Caco-2 (cell line): ENCODE results near the gene SNX12. TPM values are rescaled to one million over a fixed set of nuclear protein-coding genes. Genes with fewer than 3 reads are reported as not detected.

Experiments
- BruUV-seq: library from RNA; stranded (reverse); fragments of 400-500 nt; replicated peaks from 2 replicates; lab custom pipeline; 2021; lab: Mats Ljungman, UMichigan
- CTCF ChIA-PET: fragments of 300-600 bp; sonication (Branson Sonifier 250); formaldehyde crosslinking; loops from one replicate; lab custom pipeline; 2022; ENCODE audit warnings: antibody characterized with exemption; lab: Charles Lee
- POLR2A ChIA-PET: fragments of 300-600 bp; sonication (Branson Sonifier 250); formaldehyde crosslinking; loops from one replicate; lab custom pipeline; 2022; ENCODE audit warnings: antibody characterized with exemption; lab: Charles Lee
- DNase-seq, 2 experiments: peaks; one replicate each; pipeline versions ENCODE4 v3.0.0 to v3.0.0-alpha.2; 2020 to 2022
- H3K27me3 ChIP-seq: replicated peaks from 2 replicates; pipeline ENCODE4 v1.6.0; 2011; ENCODE audit warnings: low read length; ENCODE audit not compliant: control insufficient read depth, insufficient read depth
- H3K36me3 ChIP-seq: 2 replicates; pipeline ENCODE4 v1.5.1; 2011; ENCODE audit warnings: low read length; ENCODE audit not compliant: control insufficient read depth, insufficient read depth
- H3K4me1 ChIP-seq: fragments of 250-450 bp; sonication (Bioruptor Pico); 2 replicates; pipeline ENCODE4 v1.5.1; 2020; ENCODE audit warnings: mild to moderate bottlenecking
- H3K4me3 ChIP-seq: 2 replicates; pipeline ENCODE4 v1.5.1; 2011; ENCODE audit warnings: low read depth, mild to moderate bottlenecking, control low read depth, low read length
- H3K9me3 ChIP-seq: fragments of 250-450 bp; sonication (Bioruptor Pico); 2 replicates; pipeline ENCODE4 v1.5.1; 2020; ENCODE audit warnings: mild to moderate bottlenecking, moderate library complexity
- H3K27ac Mint-ChIP-seq: one replicate; pipeline ENCODE4 v1.8.0; 2022; ENCODE audit warnings: mixed read lengths; ENCODE audit not compliant: unreplicated experiment
- H3K27me3 Mint-ChIP-seq: one replicate; pipeline ENCODE4 v1.8.0; 2022; ENCODE audit warnings: mixed read lengths; ENCODE audit not compliant: insufficient read depth, unreplicated experiment
- H3K36me3 Mint-ChIP-seq: one replicate; pipeline ENCODE4 v1.8.0; 2022; ENCODE audit warnings: mild to moderate bottlenecking, mixed read lengths; ENCODE audit not compliant: insufficient read depth, unreplicated experiment
- H3K4me1 Mint-ChIP-seq: one replicate; pipeline ENCODE4 v1.8.0; 2022; ENCODE audit warnings: low read depth, mixed read lengths; ENCODE audit not compliant: unreplicated experiment
- H3K4me3 Mint-ChIP-seq: one replicate; pipeline ENCODE4 v1.8.0; 2022; ENCODE audit warnings: mild to moderate bottlenecking, moderate library complexity, mixed read lengths; ENCODE audit not compliant: unreplicated experiment
- H3K9me3 Mint-ChIP-seq: one replicate; pipeline ENCODE4 v1.8.0; 2022; ENCODE audit warnings: mixed read lengths; ENCODE audit not compliant: unreplicated experiment
- intact Hi-C: fragments of 100-400 bp; cut with micrococcal nuclease; formaldehyde crosslinking; loops from one replicate; pipeline ENCODE4 v1.10.0; 2022; ENCODE audit not compliant: unreplicated experiment
- total RNA-seq: library from RNA; stranded (reverse); gene quantifications from 2 replicates; pipeline ENCODE4 v1.2.3, GENCODE V29; 2022
- TF ChIP-seq, protein P1 (sequence below), 2 experiments: fragments of 200-600 bp in 1 of 2; IDR thresholded peaks; 1 replicate in 1 of 2; 2 replicates in 1 of 2; pipeline versions ENCODE4 v1.5.1 to v1.8.0; 2011 to 2022; ENCODE audit warnings: antibody characterized with exemption in 1 of 2, control low read depth in 1 of 2, inconsistent platforms in 1 of 2, low read depth in 1 of 2, low read length in 1 of 2, mild to moderate bottlenecking in 1 of 2, moderate library complexity in 1 of 2; ENCODE audit not compliant: insufficient read depth in 1 of 2, severe bottlenecking in 1 of 2, unreplicated experiment in 1 of 2

Gene SNX12
- total RNA-seq, 1 experiment from 2014 or later, result 88.0 TPM

DNA sequence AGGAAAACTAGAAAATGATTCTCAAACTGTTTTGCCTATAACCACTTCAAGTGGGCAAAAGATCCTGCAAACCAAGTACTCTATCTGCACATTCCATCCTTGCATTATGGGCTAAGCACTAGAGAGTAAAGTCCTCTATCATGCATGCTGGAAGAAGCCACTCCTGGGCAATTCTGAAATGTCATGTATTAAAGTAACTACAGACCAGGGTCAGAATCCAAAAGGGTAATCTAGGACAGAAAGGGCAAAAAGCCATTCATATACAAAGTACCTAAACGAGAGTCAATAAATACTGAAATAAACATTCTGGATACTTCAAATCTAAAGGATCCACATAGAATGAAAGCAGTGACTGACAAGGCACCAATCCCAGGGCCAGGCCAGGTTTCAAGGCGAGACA, 1.0 kb downstream of the SNX12 start:
- Histone ChIP-seq H3K27me3 (no peaks in the 10 kb centered on the region), H3K4me1 (0 out of 2 replicates have a peak, but pooled peaks cover 5% of the 10 kb centered on the region), H3K36me3 (no peaks in the 10 kb centered on the region), H3K9me3 (no peaks in the 10 kb centered on the region), H3K4me3 (peak overlapping the region; percentile 61)
- CTCF ChIA-PET, result no interaction called here
- BruUV-seq, result no TSS peak
- Mint-ChIP-seq H3K9me3 (no peaks in the 10 kb centered on the region), H3K27ac (peak overlapping the region; percentile 94), H3K4me3 (peak overlapping the region; percentile 100), H3K4me1 (peaks cover 17% of the 10 kb centered on the region), H3K36me3 (peaks cover 32% of the 10 kb centered on the region), H3K27me3 (no peaks in the 10 kb centered on the region)
- TF ChIP-seq, protein P1, sequence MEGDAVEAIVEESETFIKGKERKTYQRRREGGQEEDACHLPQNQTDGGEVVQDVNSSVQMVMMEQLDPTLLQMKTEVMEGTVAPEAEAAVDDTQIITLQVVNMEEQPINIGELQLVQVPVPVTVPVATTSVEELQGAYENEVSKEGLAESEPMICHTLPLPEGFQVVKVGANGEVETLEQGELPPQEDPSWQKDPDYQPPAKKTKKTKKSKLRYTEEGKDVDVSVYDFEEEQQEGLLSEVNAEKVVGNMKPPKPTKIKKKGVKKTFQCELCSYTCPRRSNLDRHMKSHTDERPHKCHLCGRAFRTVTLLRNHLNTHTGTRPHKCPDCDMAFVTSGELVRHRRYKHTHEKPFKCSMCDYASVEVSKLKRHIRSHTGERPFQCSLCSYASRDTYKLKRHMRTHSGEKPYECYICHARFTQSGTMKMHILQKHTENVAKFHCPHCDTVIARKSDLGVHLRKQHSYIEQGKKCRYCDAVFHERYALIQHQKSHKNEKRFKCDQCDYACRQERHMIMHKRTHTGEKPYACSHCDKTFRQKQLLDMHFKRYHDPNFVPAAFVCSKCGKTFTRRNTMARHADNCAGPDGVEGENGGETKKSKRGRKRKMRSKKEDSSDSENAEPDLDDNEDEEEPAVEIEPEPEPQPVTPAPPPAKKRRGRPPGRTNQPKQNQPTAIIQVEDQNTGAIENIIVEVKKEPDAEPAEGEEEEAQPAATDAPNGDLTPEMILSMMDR (IDR thresholded peaks at IDR 0.05; ENCODE audit: insufficient read depth in 1 of 2, low read depth in 1 of 2, low read length in 1 of 2, severe bottlenecking in 1 of 2, unreplicated experiment in 1 of 2), result no peak
- intact Hi-C loops, result loop anchor here (5.0 kb wide), 1 partner anchor 110 kb away; no protein-coding TSS in a partner anchor
- no peak for DNase-seq
- POLR2A ChIA-PET, result no interaction called here

DNA sequence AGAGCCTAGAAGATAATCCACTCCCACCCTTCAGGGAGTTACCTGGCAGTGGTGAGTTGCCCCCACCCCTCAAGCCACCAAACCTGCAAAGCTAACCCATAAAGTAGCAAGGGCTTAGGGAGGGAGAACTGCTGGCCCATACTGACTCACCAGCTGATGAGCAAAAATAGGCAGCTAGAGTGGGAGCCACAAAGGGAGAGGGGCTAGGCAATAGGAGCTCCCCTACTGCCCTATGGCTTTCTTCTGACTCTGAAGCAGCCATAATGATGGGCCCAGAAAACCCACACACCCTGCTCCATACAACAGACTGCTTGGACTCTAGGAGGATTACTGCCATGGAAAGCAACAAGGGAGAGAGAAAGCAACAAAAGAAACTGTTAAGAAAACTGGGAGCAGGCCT, 8.0 kb downstream of the SNX12 start:
- no TSS peak for BruUV-seq
- no peaks in the 10 kb centered on the region for H3K36me3 ChIP-seq
- TF ChIP-seq, protein P1 (IDR thresholded peaks at IDR 0.05; ENCODE audit: insufficient read depth in 1 of 2, low read depth in 1 of 2, low read length in 1 of 2, severe bottlenecking in 1 of 2, unreplicated experiment in 1 of 2), result no peak
- Mint-ChIP-seq H3K4me1 (peaks cover 14% of the 10 kb centered on the region), H3K4me3 (no peak overlapping the region), H3K27me3 (no peaks in the 10 kb centered on the region), H3K9me3 (no peaks in the 10 kb centered on the region), H3K36me3 (peaks cover 46% of the 10 kb centered on the region), H3K27ac (no peak overlapping the region)
- H3K9me3 ChIP-seq, result no peaks in the 10 kb centered on the region
- peaks cover 9% of the 10 kb centered on the region for H3K4me1 ChIP-seq
- ChIA-PET CTCF (no interaction called here), POLR2A (no interaction called here)
- intact Hi-C loops, result no loop called here
- no peak overlapping the region for H3K4me3 ChIP-seq
- no peak for DNase-seq
- no peaks in the 10 kb centered on the region for H3K27me3 ChIP-seq

DNA sequence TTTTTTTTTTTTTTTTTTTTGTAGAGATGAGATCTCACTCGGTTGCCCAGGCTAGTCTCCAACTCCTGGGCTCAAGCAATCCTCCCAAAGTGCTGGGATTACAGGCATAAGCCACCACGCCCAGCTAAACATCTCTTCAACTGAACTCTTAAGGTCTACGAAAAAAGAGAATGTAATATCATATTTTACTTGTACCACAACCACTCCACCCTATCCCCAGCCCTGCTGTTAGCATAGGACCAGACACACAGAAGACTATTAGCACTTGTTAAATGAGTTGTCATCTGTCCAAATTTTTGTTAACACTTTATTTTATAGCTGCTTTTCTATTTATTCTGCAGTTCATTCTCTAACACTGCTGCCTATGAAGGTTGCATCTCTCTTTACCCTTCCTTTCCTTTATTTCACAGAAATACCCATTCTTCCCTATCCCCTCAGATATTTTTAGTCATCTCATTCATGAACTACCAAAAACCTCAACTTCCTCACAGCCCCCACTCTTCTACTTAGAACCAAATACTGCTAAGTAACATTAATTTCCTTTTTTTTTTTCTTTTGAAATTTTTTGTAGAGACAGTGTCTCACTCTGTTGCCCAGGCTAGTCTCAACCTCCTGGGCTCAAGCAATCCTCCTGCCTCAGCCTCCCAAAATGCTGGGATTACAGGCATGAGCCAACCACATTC, 10.1 kb downstream of the SNX12 start:
- ChIA-PET POLR2A (interaction anchor here (0.6 kb wide), 1 partner anchor 8 kb away, joined by 3 read pairs; no protein-coding TSS in a partner anchor), CTCF (no interaction called here)
- Mint-ChIP-seq H3K4me1 (peaks cover 9% of the 10 kb centered on the region), H3K27ac (no peak overlapping the region), H3K4me3 (no peak overlapping the region), H3K36me3 (peaks cover 34% of the 10 kb centered on the region), H3K9me3 (no peaks in the 10 kb centered on the region), H3K27me3 (no peaks in the 10 kb centered on the region)
- H3K27me3 ChIP-seq, result no peaks in the 10 kb centered on the region
- intact Hi-C loops, result no loop called here
- no peak overlapping the region for H3K4me3 ChIP-seq
- peaks cover 9% of the 10 kb centered on the region for H3K4me1 ChIP-seq
- BruUV-seq, result no TSS peak
- no peaks in the 10 kb centered on the region for H3K36me3 ChIP-seq
- no peaks in the 10 kb centered on the region for H3K9me3 ChIP-seq
- TF ChIP-seq, protein P1 (IDR thresholded peaks at IDR 0.05; ENCODE audit: insufficient read depth in 1 of 2, low read depth in 1 of 2, low read length in 1 of 2, severe bottlenecking in 1 of 2, unreplicated experiment in 1 of 2), result no peak
- no peak for DNase-seq
